HG02938 (cell line): ENCODE measurements around the gene RHCE.
"Not testable (repeated sequence)": the region's sequence is repeated elsewhere in the genome, so short reads cannot be mapped to it uniquely, and the experiment has no call there.

Source experiments
- ATAC-seq: cut with Tn5 transposase; IDR thresholded peaks from one replicate; pipeline ENCODE4 v1.9.1; 2021; ENCODE audit warnings: mild to moderate bottlenecking, moderate library complexity; ENCODE audit not compliant: unreplicated experiment

The RHCE gene

GRCh38 chr1:25349606-25350005 lies 71.0 kb downstream of the RHCE start:
- no peak for ATAC-seq

DNA sequence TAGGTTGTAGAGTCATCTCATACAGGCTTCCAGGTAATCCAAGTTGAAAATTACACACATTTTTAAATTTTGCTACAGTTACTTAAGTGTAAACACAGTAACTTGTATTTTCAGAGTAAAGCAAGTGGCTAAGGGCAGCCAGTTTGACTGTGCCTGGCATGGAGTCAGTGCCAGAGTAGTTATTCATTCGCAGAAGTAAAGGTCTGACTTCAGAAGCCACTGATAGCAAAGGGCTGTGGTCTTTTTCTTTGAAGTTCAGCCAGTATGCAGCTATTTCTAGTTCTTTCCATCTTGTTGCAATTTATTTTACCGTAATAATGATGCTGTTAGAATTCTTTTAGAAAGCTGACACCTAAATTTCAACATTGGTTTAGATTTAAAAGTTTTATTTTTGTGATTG lies 73.1 kb downstream of the RHCE start:
- no peak for ATAC-seq

- ATAC-seq = no peak
These were observed 76.8 kb downstream of the RHCE start for GRCh38 chr1:25343872-25344271.

- no peak for ATAC-seq
These were observed 77.8 kb downstream of the RHCE start for GRCh38 chr1:25342846-25343245.

DNA sequence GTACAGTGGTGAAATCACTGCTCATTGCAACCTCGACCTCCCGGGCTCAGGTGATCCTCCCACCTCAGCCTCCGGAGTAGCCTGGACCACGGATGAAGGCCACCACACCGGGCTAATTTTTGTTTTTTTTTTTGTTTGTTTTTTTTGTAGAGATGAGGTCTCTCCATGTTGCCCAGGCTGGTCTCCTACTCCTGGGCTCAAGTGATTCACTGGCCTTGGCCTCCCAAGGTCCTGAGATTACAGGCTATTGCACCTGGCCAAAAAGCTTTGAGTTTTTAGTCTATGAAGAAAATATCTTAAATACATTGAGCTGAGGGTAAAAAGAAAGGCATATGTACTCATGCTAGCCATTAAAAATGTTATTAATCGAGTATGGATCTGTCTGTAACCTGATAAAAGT lies 78.9 kb downstream of the RHCE start:
- ATAC-seq = no peak

- no peak for ATAC-seq
These were observed 81.6 kb downstream of the RHCE start for GRCh38 chr1:25338986-25339385.

GRCh38 chr1:25338188-25338981 lies 82.2 kb downstream of the RHCE start, which contains the start of gene TMEM50A:
Gene TMEM50A, plus strand, starts transcription at chr1:25338334. Its CDS starts 2,153 bp downstream, at chr1:25340487.
- peak; percentile 48 for ATAC-seq

- peak; percentile 40 for ATAC-seq
These were observed 83.0 kb downstream of the RHCE start for GRCh38 chr1:25337483-25338187.

DNA sequence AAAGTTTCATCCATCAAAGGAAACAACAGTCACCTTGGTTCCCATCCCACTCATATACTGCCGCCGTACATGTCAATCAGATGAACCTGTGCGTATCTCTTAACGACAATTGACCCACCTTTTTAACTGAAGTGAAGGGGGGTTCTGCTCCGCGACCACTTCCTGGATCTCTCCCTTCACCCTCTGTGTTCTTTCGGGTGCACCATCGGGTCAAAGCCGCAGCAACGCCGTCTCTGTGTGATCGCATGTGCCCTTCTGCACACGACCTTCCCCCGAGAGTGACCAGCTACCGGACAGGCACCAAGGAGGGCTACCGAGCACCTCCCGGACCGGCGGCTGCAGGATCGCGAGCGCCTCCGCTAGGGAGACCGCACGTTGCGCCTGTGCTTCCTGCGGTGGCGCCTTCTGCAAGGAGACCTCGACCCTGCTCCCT lies 83.7 kb downstream of the RHCE start:
- ATAC-seq = peak; percentile 19

DNA sequence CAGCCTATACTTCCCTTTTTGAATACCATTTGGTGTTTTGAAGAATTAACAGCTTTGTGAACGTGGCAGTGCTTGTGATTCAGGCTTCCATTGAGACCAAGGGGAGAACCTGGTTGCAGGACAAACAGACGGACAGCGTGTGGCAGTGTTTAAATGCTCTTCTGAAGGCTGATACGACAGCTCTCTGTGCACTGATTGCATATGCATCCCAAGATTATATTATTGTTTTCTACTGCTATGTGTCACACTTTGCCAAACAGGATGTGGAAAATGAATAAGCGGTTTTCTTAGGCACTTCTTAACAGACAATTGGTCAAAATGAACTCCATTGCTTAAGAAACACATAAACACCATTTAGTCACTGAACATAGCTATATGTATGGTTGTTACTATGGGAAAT lies 90.7 kb downstream of the RHCE start:
- not testable (repeated sequence) for ATAC-seq

- not testable (repeated sequence) for ATAC-seq
These were observed 91.3 kb downstream of the RHCE start for GRCh38 chr1:25329336-25329735.

GRCh38 chr1:25328791-25329185 lies 91.8 kb downstream of the RHCE start:
- not testable (repeated sequence) for ATAC-seq

DNA sequence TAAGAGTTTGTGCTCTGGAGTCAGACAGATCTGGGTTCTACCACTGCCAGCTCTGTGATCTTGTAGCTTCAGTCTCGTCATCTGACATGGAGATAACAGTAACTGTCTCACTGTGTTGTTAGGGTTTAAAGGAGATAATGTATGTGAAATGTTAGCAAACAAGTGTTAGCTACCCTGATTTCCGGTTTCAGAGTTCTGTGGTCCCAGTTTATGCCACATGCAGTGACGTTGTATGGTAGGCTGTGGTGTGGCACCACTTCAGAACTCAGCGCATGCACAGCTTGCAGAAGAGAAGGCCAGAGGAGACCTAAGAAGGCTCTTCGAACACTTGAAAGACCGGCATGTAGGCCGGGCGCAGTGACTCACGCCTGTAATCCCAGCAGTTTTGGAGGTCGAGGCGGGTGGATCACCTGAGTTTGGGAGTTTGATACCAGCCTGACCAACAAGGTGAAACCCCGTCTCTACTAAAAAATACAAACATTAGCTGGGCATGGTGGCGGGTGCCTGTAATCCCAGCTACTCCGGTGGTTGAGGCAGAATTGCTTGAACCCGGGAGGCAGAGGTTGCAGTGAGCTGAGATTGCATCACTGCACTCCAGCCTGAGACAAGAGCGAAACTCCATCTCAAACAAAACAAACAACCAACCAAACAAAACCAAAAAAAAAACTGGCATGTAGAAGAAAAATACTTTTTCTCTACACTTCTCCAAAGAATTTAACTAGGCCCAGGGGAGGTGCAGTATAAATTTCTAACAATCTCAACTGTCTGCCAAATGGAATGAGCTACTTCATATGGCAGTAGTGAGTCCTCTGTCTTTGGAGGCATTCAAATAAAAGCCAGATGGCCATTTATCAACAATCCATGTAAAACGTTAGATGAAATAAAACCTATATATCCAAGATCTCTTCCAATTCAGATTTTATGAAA lies 92.5 kb downstream of the RHCE start:
- not testable (repeated sequence) for ATAC-seq

- ATAC-seq = not testable (repeated sequence)
These were observed 96.2 kb downstream of the RHCE start for GRCh38 chr1:25324407-25324806.

GRCh38 chr1:25322127-25322526 lies 98.5 kb downstream of the RHCE start:
- not testable (repeated sequence) for ATAC-seq

DNA sequence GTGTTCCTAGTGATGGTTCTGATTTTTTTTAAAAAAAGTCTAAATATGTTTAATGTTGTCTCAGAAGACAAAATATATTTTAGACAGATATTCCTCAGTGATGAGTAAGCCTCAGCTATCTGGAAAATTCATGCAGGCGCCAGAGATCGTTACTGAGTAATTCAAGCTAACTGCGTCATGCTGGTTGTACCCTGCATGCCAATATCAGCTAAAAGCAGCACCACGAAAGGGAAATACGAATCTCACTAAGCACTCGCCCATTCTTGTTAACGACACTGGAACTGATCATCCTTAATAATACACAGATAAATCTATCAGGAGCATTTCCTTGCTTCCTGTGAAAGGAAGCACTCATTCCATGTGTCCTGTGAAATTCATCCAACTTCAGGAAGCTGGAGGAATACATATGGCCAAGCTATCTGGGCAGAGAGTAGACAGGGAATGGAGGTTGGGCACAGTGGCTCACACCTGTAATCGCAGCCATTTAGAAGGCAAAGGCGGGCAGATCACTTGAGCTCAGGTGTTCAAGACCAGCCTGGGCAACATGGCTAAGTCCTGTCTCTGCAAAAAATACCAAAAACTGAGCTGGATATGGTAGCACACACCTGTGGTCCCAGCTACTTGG lies 100.2 kb downstream of the RHCE start:
- ATAC-seq = not testable (repeated sequence)

DNA sequence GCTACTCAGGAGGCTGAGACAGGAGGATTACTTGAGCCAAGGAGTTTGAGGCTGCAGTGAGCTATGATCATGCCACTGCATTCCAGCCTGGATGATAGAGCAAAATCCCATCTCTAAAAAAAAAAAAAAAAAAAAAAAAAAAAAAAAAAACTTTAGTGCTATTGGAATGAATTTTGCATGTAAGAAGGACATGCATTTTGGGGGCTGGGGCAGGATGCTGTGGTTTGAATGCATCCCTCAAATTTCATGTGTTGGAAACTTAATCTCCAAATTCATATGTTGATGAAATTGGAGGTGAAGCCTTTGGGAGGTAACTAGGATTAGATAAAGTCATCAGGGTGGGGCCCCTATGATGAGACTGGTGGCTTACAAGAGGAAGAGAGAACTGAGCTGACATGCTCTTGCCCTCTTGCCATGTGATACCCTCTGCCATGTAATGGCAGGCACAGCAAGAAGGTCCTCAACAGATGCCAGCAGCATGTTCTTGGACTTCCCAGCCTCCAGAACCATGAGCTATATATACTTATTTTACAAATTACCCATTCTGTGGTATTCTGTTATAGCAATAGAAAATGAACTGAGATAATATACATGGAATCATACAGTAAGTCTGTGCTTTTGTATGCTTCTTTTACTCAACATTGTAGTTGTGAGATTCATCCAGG lies 107.7 kb downstream of the RHCE start:
- ATAC-seq = not testable (repeated sequence)
